GM19035 (cell line): ENCODE measurements around the gene NFATC2.

Experiments used
- ATAC-seq: cut with Tn5 transposase; IDR thresholded peaks from one replicate; pipeline ENCODE4 v1.9.1; 2021; ENCODE audit not compliant: unreplicated experiment

Gene NFATC2

GRCh38 chr20:51456511-51457509 lies 85.7 kb downstream of the NFATC2 start:
- ATAC-seq: no peak

GRCh38 chr20:51454250-51454865 lies 88.2 kb downstream of the NFATC2 start:
- ATAC-seq: no peak

GRCh38 chr20:51452734-51453365 lies 89.7 kb downstream of the NFATC2 start:
- ATAC-seq: no peak

DNA sequence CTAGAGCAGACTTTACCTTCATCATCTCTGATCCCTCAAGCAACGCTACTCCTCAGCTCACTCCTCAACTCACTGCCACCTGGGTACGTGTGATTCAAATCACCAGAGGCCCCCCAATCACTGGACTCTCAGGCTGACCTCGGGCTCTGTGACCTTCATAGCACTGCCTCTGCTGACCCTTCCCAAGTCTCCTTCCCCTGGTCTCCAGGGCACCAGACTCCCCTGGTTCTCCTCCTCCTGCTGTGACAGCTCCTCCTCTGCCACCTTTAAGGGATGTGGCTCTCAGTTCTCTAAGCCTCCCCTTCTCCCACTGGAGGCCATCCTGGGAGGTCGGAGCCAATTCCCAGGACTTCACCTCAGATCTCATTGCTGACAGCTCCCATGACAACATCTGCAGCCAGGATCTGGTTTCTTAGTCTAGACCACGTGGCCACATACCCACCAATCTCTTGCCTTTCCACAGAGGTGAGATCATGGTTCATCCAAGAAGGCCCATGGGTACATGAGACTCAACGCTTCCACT lies 90.4 kb downstream of the NFATC2 start:
- no peak for ATAC-seq

- no peak for ATAC-seq
These were observed 91.0 kb downstream of the NFATC2 start for GRCh38 chr20:51451484-51451883.

- ATAC-seq: no peak
These were observed 91.5 kb downstream of the NFATC2 start for GRCh38 chr20:51450984-51451383.

DNA sequence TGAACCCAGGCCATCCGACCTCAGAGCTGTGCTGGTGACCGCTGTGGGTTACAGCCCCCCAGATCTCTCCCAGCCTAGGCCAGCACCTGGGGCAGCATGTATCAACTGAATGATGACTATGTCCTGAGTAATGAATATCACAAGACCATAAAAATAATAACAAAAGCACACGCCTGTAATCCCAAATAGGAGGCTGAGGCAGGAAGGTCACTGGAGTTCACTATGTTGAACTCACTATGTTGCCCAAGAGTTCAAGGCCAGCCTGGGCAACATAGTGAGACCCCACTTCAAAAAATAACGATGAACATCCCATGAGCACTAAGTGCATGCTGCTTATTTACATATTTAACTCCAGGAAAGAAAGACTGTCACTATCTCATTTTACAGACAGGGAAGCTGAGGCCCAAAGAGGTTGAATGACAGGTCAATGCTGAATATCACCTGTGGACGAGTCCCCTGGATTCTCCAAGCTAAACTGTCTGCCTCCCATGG lies 92.3 kb downstream of the NFATC2 start:
- ATAC-seq: no peak

DNA sequence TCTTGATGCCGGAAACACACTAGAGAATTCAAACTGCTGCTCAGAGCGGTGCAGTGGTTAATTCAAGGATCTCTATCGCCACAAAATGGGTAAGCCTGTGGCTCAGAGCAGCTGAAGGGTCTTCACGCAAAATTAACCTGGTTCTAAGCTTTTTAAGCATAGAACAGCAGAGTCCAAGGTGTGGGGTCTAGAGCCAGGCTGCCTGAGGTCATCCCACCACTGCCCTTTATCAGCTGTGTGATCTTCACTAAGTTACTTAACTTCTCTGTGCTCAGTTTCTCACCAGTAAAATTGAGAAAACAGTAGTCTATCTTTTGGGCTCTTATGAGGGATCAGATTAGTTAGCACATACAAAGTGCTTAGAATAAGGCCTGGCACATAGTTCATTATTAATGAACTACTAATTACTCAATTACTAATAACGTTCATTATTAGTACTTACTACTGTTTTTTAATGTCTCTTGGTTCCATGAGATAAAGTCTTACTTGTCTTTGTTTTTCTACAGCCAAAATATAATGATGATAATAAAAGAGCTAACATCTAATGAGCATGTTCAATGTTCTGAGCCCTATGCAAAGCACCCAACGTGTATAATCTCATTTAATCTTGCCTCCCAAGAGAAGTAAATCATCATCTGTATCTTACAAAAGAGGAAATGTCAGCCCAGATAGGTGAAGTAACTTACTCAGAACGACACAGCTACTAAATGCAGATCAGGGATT lies 92.9 kb downstream of the NFATC2 start:
- ATAC-seq: no peak

- ATAC-seq: no peak
These were observed 94.8 kb downstream of the NFATC2 start for GRCh38 chr20:51447765-51448148.

- no peak for ATAC-seq
These were observed 95.3 kb downstream of the NFATC2 start for GRCh38 chr20:51447097-51447764.

- no peak for ATAC-seq
These were observed 95.9 kb downstream of the NFATC2 start for GRCh38 chr20:51446656-51447055.

- no peak for ATAC-seq
These were observed 96.3 kb downstream of the NFATC2 start for GRCh38 chr20:51446230-51446629.

DNA sequence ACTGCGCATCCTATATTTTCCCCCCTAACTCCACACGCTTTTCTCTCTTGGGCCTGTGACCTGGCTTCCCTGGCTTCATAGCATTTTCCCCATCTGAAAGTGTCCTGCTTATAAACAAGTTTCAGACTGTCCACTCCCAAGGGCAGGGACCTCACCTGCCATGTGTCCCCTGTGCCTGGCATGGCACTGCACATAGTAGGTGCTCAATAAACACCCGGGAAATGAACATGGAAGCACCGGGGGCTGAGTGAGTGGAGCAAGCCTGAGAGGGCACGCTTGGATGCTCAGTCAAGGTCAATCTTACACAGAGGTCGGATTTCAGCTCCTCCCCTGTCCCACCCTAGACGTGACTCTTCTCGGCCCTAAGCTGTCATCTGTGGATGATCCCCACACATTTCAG lies 96.9 kb downstream of the NFATC2 start:
- ATAC-seq: no peak

DNA sequence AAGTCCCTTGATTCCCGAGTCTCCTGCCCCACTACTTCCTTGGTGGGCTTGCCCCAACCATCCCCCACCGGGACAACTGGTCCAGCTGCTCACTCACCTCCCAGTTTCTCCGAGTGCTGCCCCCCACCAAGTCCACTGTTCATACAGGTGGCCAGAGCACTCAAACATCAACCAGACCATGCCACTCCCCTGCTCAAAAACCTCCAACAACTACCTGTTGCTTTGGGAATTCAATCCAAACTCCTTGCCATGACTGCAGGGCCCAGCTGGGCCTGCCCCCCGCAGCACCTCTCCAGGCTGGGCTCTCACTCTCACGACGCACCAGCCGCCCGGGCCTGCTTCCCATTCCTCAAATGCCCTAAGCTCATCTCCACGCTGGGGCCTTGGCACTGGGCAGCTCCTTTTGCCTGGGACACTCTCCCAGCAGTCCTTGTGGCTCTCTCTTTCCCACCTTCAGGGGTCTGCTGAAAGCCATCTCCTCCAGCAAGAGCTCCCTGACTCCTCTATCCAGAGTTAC lies 97.5 kb downstream of the NFATC2 start:
- no peak for ATAC-seq

DNA sequence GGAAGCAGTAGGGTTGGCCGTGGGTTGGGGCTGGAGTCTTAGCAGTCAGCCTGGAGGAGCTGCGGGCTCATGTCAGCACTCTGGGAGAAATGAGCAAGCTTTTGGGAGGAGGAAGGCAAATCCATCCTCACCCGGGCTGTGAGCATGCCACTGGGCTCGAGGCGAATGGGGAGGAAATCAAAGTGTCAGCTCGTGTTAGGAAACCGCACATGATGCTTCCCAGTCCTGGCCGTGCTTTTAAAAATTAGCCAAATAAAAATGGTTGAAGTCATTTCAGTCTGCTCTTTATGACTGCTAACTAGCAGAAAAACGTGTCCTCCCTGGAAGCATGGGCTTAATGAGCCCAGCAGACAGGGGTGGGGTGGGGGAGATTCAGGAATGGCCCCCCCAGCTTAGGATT lies 98.1 kb downstream of the NFATC2 start:
- ATAC-seq: no peak

DNA sequence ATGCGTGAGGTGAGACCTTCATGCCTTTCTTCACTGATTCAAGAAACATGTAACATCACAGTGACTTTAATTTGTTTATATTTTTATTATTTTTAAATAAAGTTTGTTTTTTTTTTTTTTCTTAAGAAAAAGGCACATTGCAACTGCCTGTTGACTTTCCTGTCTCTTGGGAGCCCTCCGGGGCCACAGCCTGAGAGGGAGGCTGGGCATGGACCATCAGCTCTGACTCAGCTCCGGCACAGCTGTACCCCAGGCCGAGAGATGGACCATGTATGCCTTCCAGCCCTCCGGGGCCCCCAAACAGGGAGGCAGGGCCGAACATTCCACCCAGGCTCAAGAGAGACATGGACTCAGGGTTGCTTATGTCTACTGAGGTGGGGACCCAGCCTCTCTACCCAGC lies 99.9 kb downstream of the NFATC2 start:
- ATAC-seq: no peak

- ATAC-seq: no peak
These were observed 101.9 kb downstream of the NFATC2 start for GRCh38 chr20:51440589-51440988.

DNA sequence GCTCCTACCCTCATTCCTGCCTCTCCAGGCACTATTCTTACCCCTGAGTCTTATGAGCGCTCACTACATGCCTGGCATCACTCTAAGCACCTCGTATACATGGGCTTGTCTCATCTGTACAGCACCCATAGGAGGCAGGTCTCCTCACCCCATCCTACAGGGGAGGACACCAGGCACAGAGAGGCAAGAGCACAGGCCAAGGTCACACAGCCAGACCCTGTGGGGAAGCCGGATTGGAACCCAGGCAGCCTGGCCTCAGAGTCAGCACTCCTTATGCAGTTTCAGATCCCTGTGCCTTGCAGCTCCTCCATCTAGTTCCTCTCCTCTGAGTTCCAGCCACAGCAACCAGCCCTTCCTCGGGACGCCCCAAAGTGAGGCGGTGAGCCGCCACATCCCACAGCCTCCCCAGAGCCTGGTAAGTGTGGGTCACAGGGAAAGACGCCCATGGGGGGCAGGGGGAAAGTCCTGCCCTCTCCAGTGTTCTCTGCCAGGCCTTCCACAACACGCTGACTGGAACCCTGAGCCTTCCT lies 103.3 kb downstream of the NFATC2 start:
- no peak for ATAC-seq

DNA sequence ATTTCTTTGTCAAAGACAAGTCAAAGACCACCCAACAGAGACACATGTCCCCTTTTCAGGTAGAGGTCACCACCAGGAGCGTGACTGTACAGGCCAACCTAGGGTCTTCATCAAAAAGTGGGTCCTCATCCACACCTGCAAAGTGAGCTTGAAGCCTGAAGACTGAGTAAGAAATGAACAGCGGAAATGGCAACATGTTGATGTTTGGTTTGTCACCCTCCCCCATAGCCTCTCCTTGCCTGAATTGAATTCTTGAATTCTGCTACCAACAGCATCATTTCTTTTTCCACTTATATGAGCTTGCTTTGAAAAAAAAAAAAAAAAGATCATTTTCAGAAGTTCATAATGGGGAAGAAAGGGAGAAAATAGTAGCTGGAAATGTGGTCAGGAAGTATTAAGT lies 104.4 kb downstream of the NFATC2 start:
- no peak for ATAC-seq
